Testis (tissue), 2 donors: ENCODE data around the gene TMEM169.

Source experiments
- CTCF ChIP-seq, 3 experiments: fragments of 450-650 bp in 2 of 3; fragments of 200-600 bp in 1 of 3; sonication (generic) in 1 of 3; IDR thresholded peaks; one replicate each; pipeline ENCODE4 v1.5.1; 2016 to 2019; ENCODE audit warnings: antibody characterized with exemption in 3 of 3, mild to moderate bottlenecking in 2 of 3, moderate library complexity in 1 of 3
- POLR2A ChIP-seq: fragments of 450-650 bp; IDR thresholded peaks from one replicate; pipeline ENCODE4 v1.6.1; 2017; ENCODE audit warnings: antibody characterized with exemption, mild to moderate bottlenecking, moderate library complexity

- TF ChIP-seq CTCF (IDR thresholded peaks at IDR 0.05) = no peak
- TF ChIP-seq POLR2A = no peak
Observed at GRCh38 chr2:216057688-216058193, 24.0 kb upstream of the TMEM169 start.
